HepG2 (cell line): ENCODE data around the gene TRNP1. TPM values are rescaled to one million over a fixed set of nuclear protein-coding genes. Genes with fewer than 3 reads are reported as not detected.
A peak's percentile ranks its signal among the peaks of the same experiment; 100 is the strongest.

ENCODE experiments used
- ATM ChIP-seq: fragments of 450-650 bp; IDR thresholded peaks from 2 replicates; pipeline ENCODE4 v1.7.1; 2017; ENCODE audit warnings: mild to moderate bottlenecking, borderline replicate concordance
- CBX1 ChIP-seq: IDR thresholded peaks from one replicate; pipeline ENCODE4 v1.6.1; 2016; ENCODE audit warnings: antibody characterized with exemption, low read depth
- ERF ChIP-seq: IDR thresholded peaks from 2 replicates; pipeline ENCODE4 v1.6.1; 2018; ENCODE audit warnings: missing biosample characterization, missing genetic modification reagents
- EZH2 ChIP-seq: conservative IDR thresholded peaks from 2 replicates; pipeline ENCODE4 v1.6.1; 2012; ENCODE audit warnings: mild to moderate bottlenecking, low read depth, low read length, moderate library complexity
- IKZF1 ChIP-seq: fragments of 450-650 bp; IDR thresholded peaks from 2 replicates; pipeline ENCODE4 v1.7.1; 2016
- JUN ChIP-seq: sonication (generic); formaldehyde crosslinking; IDR thresholded peaks from 2 replicates; pipeline ENCODE4 v1.4.0; 2020; ENCODE audit warnings: mild to moderate bottlenecking, missing genetic modification reagents
- KDM1A ChIP-seq: IDR thresholded peaks from 2 replicates; pipeline ENCODE4 v1.6.1; 2016; ENCODE audit warnings: missing compliant biosample characterization
- KMT2A ChIP-seq: sonication (generic); formaldehyde crosslinking; IDR thresholded peaks from 2 replicates; pipeline ENCODE4 v1.4.0; 2020; ENCODE audit warnings: missing genetic modification reagents
- NR2C2 ChIP-seq: sonication (generic); formaldehyde crosslinking; IDR thresholded peaks from 2 replicates; pipeline ENCODE4 v1.4.0; 2020; ENCODE audit warnings: missing genetic modification reagents, mild to moderate bottlenecking, moderate library complexity, borderline replicate concordance
- RBAK ChIP-seq: sonication (generic); formaldehyde crosslinking; IDR thresholded peaks from 2 replicates; pipeline ENCODE4 v1.5.1; 2020; ENCODE audit warnings: mild to moderate bottlenecking, missing genetic modification reagents
- SALL1 ChIP-seq: sonication (generic); formaldehyde crosslinking; IDR thresholded peaks from 2 replicates; pipeline ENCODE4 v1.8.0; 2022; ENCODE audit warnings: mild to moderate bottlenecking, missing genetic modification reagents
- SALL2 ChIP-seq: sonication (generic); formaldehyde crosslinking; IDR thresholded peaks from 2 replicates; pipeline ENCODE4 v1.8.1; 2023; ENCODE audit warnings: mild to moderate bottlenecking, missing genetic modification reagents, inconsistent platforms
- SIX1 ChIP-seq: sonication (generic); formaldehyde crosslinking; IDR thresholded peaks from 2 replicates; pipeline ENCODE4 v1.4.0; 2020; ENCODE audit warnings: missing genetic modification reagents, borderline replicate concordance
- SPEN ChIP-seq: sonication (generic); formaldehyde crosslinking; IDR thresholded peaks from 2 replicates; pipeline ENCODE4 v1.5.1; 2020; ENCODE audit warnings: low read depth, mild to moderate bottlenecking, missing genetic modification reagents
- SYNCRIP ChIP-seq: fragments of 200-400 bp; formaldehyde crosslinking; IDR thresholded peaks from 2 replicates; pipeline ENCODE4 v1.6.1; 2018; ENCODE audit warnings: mild to moderate bottlenecking, low read depth, low read length; ENCODE audit not compliant: insufficient read depth
- TEAD3 ChIP-seq: optimal IDR thresholded peaks from 2 replicates; pipeline ENCODE3; 2016; ENCODE audit warnings: borderline replicate concordance
- TMF1 ChIP-seq: sonication (generic); formaldehyde crosslinking; IDR thresholded peaks from 2 replicates; pipeline ENCODE4 v1.8.1; 2022; ENCODE audit warnings: low read depth, missing genetic modification reagents
- TRIM24 ChIP-seq: sonication (generic); formaldehyde crosslinking; IDR thresholded peaks from 2 replicates; pipeline ENCODE4 v1.8.0; 2022; ENCODE audit warnings: mild to moderate bottlenecking, missing genetic modification reagents
- ZNF12 ChIP-seq: sonication (generic); formaldehyde crosslinking; IDR thresholded peaks from 2 replicates; pipeline ENCODE4 v1.5.0; 2020; ENCODE audit warnings: missing genetic modification reagents
- ZNF207 ChIP-seq: fragments of 450-650 bp; IDR thresholded peaks from 2 replicates; pipeline ENCODE4 v1.6.1; 2016; ENCODE audit warnings: antibody characterized with exemption, borderline replicate concordance
- ZNF550 ChIP-seq: sonication (generic); formaldehyde crosslinking; IDR thresholded peaks from 2 replicates; pipeline ENCODE4 v1.4.0; 2020; ENCODE audit warnings: mild to moderate bottlenecking, missing genetic modification reagents, borderline replicate concordance
- ZNF572 ChIP-seq: sonication (generic); formaldehyde crosslinking; IDR thresholded peaks from 2 replicates; pipeline ENCODE4 v1.5.1; 2020; ENCODE audit warnings: mild to moderate bottlenecking, missing genetic modification reagents
- ZNF7 ChIP-seq: IDR thresholded peaks from 2 replicates; pipeline ENCODE4 v1.6.1; 2016; ENCODE audit warnings: missing biosample characterization, missing genetic modification reagents
- ZNF746 ChIP-seq: sonication (generic); formaldehyde crosslinking; IDR thresholded peaks from 2 replicates; pipeline ENCODE4 v1.8.0; 2022; ENCODE audit warnings: mild to moderate bottlenecking, missing genetic modification reagents
- polyA plus RNA-seq, 8 experiments: library from polyadenylated mRNA; depleted of rRNA in 3 of 8; stranded (reverse) in 7 of 8; unstranded in 1 of 8; fragments of >200 nt; fragmentation: Illumina TruSeq in 4 of 8; extraction: Trizol in 4 of 8; gene quantifications; 2 replicates each; pipeline versions ENCODE4 v1.2.1 to v1.2.3, GENCODE V29; 2011 to 2016; ENCODE audit warnings: low read depth in 4 of 8, missing spikeins in 1 of 8, mixed read lengths in 1 of 8; ENCODE audit not compliant: insufficient read depth in 1 of 8
- total RNA-seq, 5 experiments: library from RNA; depleted of rRNA; stranded (reverse); fragments of >200 nt; fragmentation: Illumina TruSeq; extraction: Trizol; gene quantifications; 2 replicates each; pipeline ENCODE4 v1.2.3, GENCODE V29; 2016; ENCODE audit warnings: low read depth in 1 of 5
- TF ChIP-seq, protein P1 (sequence below): sonication (generic); formaldehyde crosslinking; IDR thresholded peaks from 2 replicates; pipeline ENCODE4 v1.5.1; 2020; ENCODE audit warnings: mild to moderate bottlenecking, missing genetic modification reagents
- TF ChIP-seq, protein P2 (sequence below): sonication (generic); formaldehyde crosslinking; IDR thresholded peaks from 2 replicates; pipeline ENCODE4 v1.5.1; 2020; ENCODE audit warnings: missing genetic modification reagents, mild to moderate bottlenecking, borderline replicate concordance
- TF ChIP-seq, protein P3 (sequence below): IDR thresholded peaks from 2 replicates; pipeline ENCODE4 v1.6.1; 2016; ENCODE audit warnings: mild to moderate bottlenecking

The TRNP1 gene
- total and polyA plus RNA-seq, 2 of the 13 experiments (the other 11 are each of a cell fraction or from before 2014, with no cell fraction given) = 42.0 to 158 TPM

DNA sequence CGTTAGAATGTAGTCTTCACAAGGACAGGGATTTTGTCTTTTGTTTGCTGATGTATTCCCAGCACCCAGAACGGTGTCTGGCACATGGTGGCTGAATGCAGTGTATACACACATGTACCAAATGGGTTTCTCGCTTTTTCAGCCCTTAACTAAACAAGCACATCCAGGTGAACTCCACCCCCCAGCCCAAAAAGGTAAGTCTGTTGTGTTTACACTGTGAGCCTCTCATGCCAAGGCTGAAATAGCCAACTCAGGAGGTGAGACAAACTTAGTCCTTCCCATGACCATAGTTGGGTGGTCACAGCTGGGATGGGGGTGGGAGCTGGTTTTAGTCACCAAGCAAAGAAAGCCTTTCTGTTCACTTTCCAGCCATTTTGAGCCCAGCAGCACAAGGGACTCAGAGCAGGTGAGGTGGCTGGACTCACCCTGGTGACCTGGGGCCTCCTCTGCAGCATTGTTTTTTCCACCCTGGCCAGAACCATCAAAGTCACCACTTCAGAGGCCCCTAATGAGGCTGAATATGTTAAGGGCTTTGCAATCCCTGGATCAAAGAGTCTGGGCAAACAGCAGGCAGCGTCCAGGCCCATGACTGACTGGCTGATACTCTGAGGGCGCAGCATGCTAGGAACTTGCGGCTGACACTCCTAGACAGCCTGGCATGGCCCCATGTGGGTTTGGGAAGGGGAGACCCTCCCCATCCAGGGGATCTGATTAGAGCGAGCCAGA, 10.4 kb downstream of the TRNP1 start (continued):
- TF ChIP-seq, protein P1, sequence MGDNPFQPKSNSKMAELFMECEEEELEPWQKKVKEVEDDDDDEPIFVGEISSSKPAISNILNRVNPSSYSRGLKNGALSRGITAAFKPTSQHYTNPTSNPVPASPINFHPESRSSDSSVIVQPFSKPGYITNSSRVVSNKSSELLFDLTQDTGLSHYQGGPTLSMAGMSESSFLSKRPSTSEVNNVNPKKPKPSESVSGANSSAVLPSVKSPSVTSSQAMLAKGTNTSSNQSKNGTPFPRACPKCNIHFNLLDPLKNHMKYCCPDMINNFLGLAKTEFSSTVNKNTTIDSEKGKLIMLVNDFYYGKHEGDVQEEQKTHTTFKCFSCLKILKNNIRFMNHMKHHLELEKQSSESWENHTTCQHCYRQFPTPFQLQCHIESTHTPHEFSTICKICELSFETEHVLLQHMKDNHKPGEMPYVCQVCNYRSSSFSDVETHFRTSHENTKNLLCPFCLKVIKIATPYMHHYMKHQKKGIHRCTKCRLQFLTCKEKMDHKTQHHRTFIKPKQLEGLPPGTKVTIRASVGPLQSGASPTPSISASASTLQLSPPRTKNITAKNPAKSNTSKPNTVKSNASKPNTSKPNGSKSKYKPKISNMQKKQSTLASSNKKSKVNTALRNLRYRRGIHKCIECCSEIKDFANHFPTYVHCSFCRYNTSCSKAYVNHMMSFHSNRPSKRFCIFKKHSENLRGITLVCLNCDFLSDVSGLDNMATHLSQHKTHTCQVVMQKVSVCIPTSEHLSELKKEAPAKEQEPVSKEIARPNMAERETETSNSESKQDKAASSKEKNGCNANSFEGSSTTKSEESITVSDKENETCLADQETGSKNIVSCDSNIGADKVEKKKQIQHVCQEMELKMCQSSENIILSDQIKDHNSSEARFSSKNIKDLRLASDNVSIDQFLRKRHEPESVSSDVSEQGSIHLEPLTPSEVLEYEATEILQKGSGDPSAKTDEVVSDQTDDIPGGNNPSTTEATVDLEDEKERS = 0 out of 2 replicates have a peak, but pooled peaks have one; percentile 54
- TF ChIP-seq, protein P2, sequence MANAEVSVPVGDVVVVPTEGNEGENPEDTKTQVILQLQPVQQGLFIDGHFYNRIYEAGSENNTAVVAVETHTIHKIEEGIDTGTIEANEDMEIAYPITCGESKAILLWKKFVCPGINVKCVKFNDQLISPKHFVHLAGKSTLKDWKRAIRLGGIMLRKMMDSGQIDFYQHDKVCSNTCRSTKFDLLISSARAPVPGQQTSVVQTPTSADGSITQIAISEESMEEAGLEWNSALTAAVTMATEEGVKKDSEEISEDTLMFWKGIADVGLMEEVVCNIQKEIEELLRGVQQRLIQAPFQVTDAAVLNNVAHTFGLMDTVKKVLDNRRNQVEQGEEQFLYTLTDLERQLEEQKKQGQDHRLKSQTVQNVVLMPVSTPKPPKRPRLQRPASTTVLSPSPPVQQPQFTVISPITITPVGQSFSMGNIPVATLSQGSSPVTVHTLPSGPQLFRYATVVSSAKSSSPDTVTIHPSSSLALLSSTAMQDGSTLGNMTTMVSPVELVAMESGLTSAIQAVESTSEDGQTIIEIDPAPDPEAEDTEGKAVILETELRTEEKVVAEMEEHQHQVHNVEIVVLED (CRISPR knock-in tag) = no peak
- TF ChIP-seq KDM1A (CRISPR knock-in tag) (no peak), ERF (CRISPR knock-in tag) (peak; percentile 70; the same call in 1 of the 2 replicates), TEAD3 (peak; percentile 58), SIX1 (CRISPR knock-in tag) (no peak), SPEN (peak; percentile 34; the same call in 1 of the 2 replicates), ZNF207 (no peak), ZNF7 (CRISPR knock-in tag) (no peak), IKZF1 (no peak), SALL1 (CRISPR knock-in tag) (peak; percentile 32; the same call in 1 of the 2 replicates), ZNF12 (CRISPR knock-in tag) (no peak), NR2C2 (CRISPR knock-in tag) (0 out of 2 replicates have a peak, but pooled peaks have one; percentile 19), ZNF746 (CRISPR knock-in tag) (no peak), CBX1 (no peak), SYNCRIP (no peak), SALL2 (CRISPR knock-in tag) (no peak), ZNF572 (CRISPR knock-in tag) (no peak), TMF1 (CRISPR knock-in tag) (no peak), TRIM24 (no peak), ATM (no peak), KMT2A (no peak), EZH2 (no peak), ZNF550 (CRISPR knock-in tag) (no peak), JUN (CRISPR knock-in tag) (no peak), RBAK (CRISPR knock-in tag) (no peak)
- TF ChIP-seq, protein P3, sequence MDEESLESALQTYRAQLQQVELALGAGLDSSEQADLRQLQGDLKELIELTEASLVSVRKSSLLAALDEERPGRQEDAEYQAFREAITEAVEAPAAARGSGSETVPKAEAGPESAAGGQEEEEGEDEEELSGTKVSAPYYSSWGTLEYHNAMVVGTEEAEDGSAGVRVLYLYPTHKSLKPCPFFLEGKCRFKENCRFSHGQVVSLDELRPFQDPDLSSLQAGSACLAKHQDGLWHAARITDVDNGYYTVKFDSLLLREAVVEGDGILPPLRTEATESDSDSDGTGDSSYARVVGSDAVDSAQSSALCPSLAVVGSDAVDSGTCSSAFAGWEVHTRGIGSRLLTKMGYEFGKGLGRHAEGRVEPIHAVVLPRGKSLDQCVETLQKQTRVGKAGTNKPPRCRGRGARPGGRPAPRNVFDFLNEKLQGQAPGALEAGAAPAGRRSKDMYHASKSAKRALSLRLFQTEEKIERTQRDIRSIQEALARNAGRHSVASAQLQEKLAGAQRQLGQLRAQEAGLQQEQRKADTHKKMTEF (CRISPR knock-in tag) = peak; percentile 21; the same call in 1 of the 2 replicates
